Keratinocyte (primary cell): Measurements from ENCODE around the gene IFT25. TPM values are rescaled to one million over a fixed set of nuclear protein-coding genes. Genes with fewer than 3 reads are reported as not detected.

ENCODE experiments used
- DNase-seq: peaks from one replicate; pipeline ENCODE4 v3.0.0-alpha.2; 2011; ENCODE audit warnings: low read depth, missing footprints, low spot score
- FAIRE-seq: peaks from 2 replicates; lab custom pipeline; 2011; peaks lifted over from hg19 to GRCh38; lab: Jason Lieb, UNC
- H2AFZ ChIP-seq: 2 replicates; pipeline ENCODE4 v1.6.0; 2012; ENCODE audit warnings: low read length, control low read depth, inconsistent platforms; ENCODE audit not compliant: control insufficient read depth
- H3K27ac ChIP-seq: 2 replicates; pipeline ENCODE4 v1.5.1; 2011; ENCODE audit warnings: low read length; ENCODE audit not compliant: control insufficient read depth, insufficient read depth
- H3K27me3 ChIP-seq: 3 replicates; pipeline ENCODE4 v1.6.0; 2011; ENCODE audit warnings: low read length; ENCODE audit not compliant: control insufficient read depth, insufficient read depth; ENCODE audit errors: extremely low read depth
- H3K36me3 ChIP-seq, 2 experiments: 2 replicates in 1 of 2; 3 replicates in 1 of 2; pipeline ENCODE4 v1.5.1; 2011; ENCODE audit warnings: low read length in 2 of 2, mild to moderate bottlenecking in 1 of 2; ENCODE audit not compliant: control insufficient read depth in 2 of 2, insufficient read depth in 2 of 2; ENCODE audit errors: extremely low read depth in 1 of 2
- H3K4me1 ChIP-seq: 3 replicates; pipeline ENCODE4 v1.5.1; 2011; ENCODE audit warnings: low read length; ENCODE audit not compliant: control insufficient read depth, insufficient read depth; ENCODE audit errors: extremely low read depth
- H3K4me2 ChIP-seq: 3 replicates; pipeline ENCODE4 v1.6.0; 2011; ENCODE audit warnings: low read depth, low read length; ENCODE audit not compliant: control insufficient read depth, insufficient read depth; ENCODE audit errors: extremely low read depth
- H3K4me3 ChIP-seq, 3 experiments: fragments of 200-600 bp in 1 of 3; sonication (generic) in 1 of 3; 2 replicates in 2 of 3; 3 replicates in 1 of 3; pipeline ENCODE4 v1.5.1; 2011 to 2016; ENCODE audit warnings: low read length in 3 of 3, mild to moderate bottlenecking in 3 of 3, control low read depth in 2 of 3, inconsistent platforms in 1 of 3, low read depth in 1 of 3, mixed read lengths in 1 of 3, mixed run types in 1 of 3, moderate library complexity in 1 of 3; ENCODE audit not compliant: control insufficient read depth in 2 of 3, insufficient read depth in 2 of 3; ENCODE audit errors: extremely low read depth in 1 of 3
- H3K79me2 ChIP-seq: 2 replicates; pipeline ENCODE4 v1.6.0; 2012; ENCODE audit warnings: low read length; ENCODE audit not compliant: control insufficient read depth, insufficient read depth
- H3K9ac ChIP-seq: 3 replicates; pipeline ENCODE4 v1.6.0; 2011; ENCODE audit warnings: low read length; ENCODE audit not compliant: control insufficient read depth, insufficient read depth; ENCODE audit errors: extremely low read depth
- H3K9me1 ChIP-seq: 3 replicates; pipeline ENCODE4 v1.6.0; 2011; ENCODE audit warnings: low read length; ENCODE audit not compliant: control insufficient read depth, insufficient read depth; ENCODE audit errors: extremely low read depth
- H3K9me3 ChIP-seq: 2 replicates; pipeline ENCODE4 v1.5.1; 2012; ENCODE audit warnings: low read depth, low read length; ENCODE audit not compliant: control insufficient read depth
- H4K20me1 ChIP-seq: 3 replicates; pipeline ENCODE4 v1.6.0; 2011; ENCODE audit warnings: low read length; ENCODE audit not compliant: control insufficient read depth, insufficient read depth; ENCODE audit errors: extremely low read depth
- CTCF ChIP-seq, 3 experiments: IDR thresholded peaks in 1 of 3; conservative IDR thresholded peaks in 1 of 3; optimal IDR thresholded peaks in 1 of 3; 2 replicates in 2 of 3; 3 replicates in 1 of 3; pipeline versions ENCODE3 to v1.5.1; 2011; ENCODE audit warnings: low read length in 3 of 3, mild to moderate bottlenecking in 3 of 3, moderate library complexity in 2 of 3, control low read depth in 1 of 3, inconsistent platforms in 1 of 3; ENCODE audit not compliant: insufficient read depth in 2 of 3; ENCODE audit errors: extremely low read depth in 1 of 3
- EZH2 ChIP-seq: IDR thresholded peaks from one replicate; pipeline ENCODE4 v1.6.1; 2012; ENCODE audit warnings: inconsistent platforms, mild to moderate bottlenecking, low read length, moderate library complexity
- dilution Hi-C: fragments of 300-500 bp; cut with MboI; formaldehyde crosslinking; loops from one replicate; pipeline ENCODE4 v1.7.0; 2020; ENCODE audit warnings: low sequenced_read_pairs; ENCODE audit not compliant: extremely low pct_ligation_motif_present
- polyA plus RNA-seq, 5 experiments: library from polyadenylated mRNA; depleted of rRNA in 3 of 5; stranded (reverse) in 3 of 5; stranded (forward) in 1 of 5; unstranded in 1 of 5; fragments of >200 nt; gene quantifications; 1 replicate in 1 of 5; 2 replicates in 3 of 5; 3 replicates in 1 of 5; pipeline versions ENCODE4 v1.2.1 to v1.2.3, GENCODE V29; 2011 to 2012; ENCODE audit warnings: missing spikeins in 2 of 5, low read depth in 1 of 5, low replicate concordance in 1 of 5

Gene IFT25
- polyA plus RNA-seq, 1 donor (not counting 4 experiments of a cell fraction or from before 2014, with no cell fraction given): 64.3 TPM

- Histone ChIP-seq H3K36me3 (peaks cover 20 to 35% of the 10 kb centered on the region in 2 experiments), H3K4me1 (peaks cover 21% of the 10 kb centered on the region), H3K9me1 (no peaks in the 10 kb centered on the region), H3K27ac (peak overlapping the region; percentile 79), H2AFZ (peak overlapping the region; percentile 8), H3K27me3 (no peaks in the 10 kb centered on the region), H3K9ac (no peak overlapping the region), H4K20me1 (no peaks in the 10 kb centered on the region), H3K4me3 (peak overlapping the region in 1 of 3 experiments; percentile 36), H3K79me2 (peaks cover 23% of the 10 kb centered on the region), H3K9me3 (no peaks in the 10 kb centered on the region), H3K4me2 (peak overlapping the region; percentile 71)
- dilution Hi-C loops: no loop called here
- DNase-seq (no peak), FAIRE-seq (peak; percentile 72)
- no peak for TF ChIP-seq EZH2
- no peak for TF ChIP-seq CTCF (optimal IDR thresholded peaks at IDR 0.05 in 1 of 3, IDR thresholded peaks at IDR 0.05 in 1 of 3, conservative IDR thresholded peaks at IDR 0.05 in 1 of 3; ENCODE audit: extremely low read depth in 1 of 3, insufficient read depth in 2 of 3, low read length in 3 of 3)
These were observed 11.0 kb upstream of the IFT25 start for GRCh38 chr1:53956308-53957168.

GRCh38 chr1:53954128-53954527 is 8.6 kb upstream of the IFT25 start:
- no peak for TF ChIP-seq CTCF (optimal IDR thresholded peaks at IDR 0.05 in 1 of 3, IDR thresholded peaks at IDR 0.05 in 1 of 3, conservative IDR thresholded peaks at IDR 0.05 in 1 of 3; ENCODE audit: extremely low read depth in 1 of 3, insufficient read depth in 2 of 3, low read length in 3 of 3)
- TF ChIP-seq EZH2: no peak
- Histone ChIP-seq H3K9ac (no peak overlapping the region), H3K36me3 (peaks cover 10 to 35% of the 10 kb centered on the region in 2 experiments), H3K4me3 (no peak overlapping the region), H3K27me3 (no peaks in the 10 kb centered on the region), H2AFZ (no peak overlapping the region), H3K4me1 (peaks cover 25% of the 10 kb centered on the region), H4K20me1 (no peaks in the 10 kb centered on the region), H3K79me2 (peaks cover 42% of the 10 kb centered on the region), H3K9me3 (no peaks in the 10 kb centered on the region), H3K4me2 (no peak overlapping the region), H3K27ac (no peak overlapping the region), H3K9me1 (no peaks in the 10 kb centered on the region)
- dilution Hi-C loops: no loop called here
- DNase-seq: no peak
- no peak for FAIRE-seq
